HEK293 (cell line): ENCODE data around the gene TNFSF13B.

Experiments used
- CTCF ChIA-PET: fragments of 350-600 bp; formaldehyde crosslinking; extraction: SDS; loops from one replicate; lab custom pipeline; 2021; ENCODE audit warnings: antibody characterized with exemption; lab: Yijun Ruan, JAX
- POLR2A ChIA-PET: fragments of 300-600 bp; formaldehyde crosslinking; extraction: SDS; loops from one replicate; lab custom pipeline; 2020; ENCODE audit warnings: antibody characterized with exemption, inconsistent platforms; lab: Yijun Ruan, JAX
- H3K27ac ChIP-seq: fragments of 200-500 bp; sonication (Bioruptor generic); 2 replicates; pipeline ENCODE4 v1.5.1; 2014; ENCODE audit warnings: low read depth, low read length, control low read depth, inconsistent platforms; ENCODE audit errors: extremely low read depth
- H3K36me3 ChIP-seq, 2 experiments: fragments of 200-500 bp in 1 of 2; sonication (Bioruptor generic) in 1 of 2; 1 replicate in 1 of 2; 2 replicates in 1 of 2; pipeline ENCODE4 v1.5.1; 2014 to 2017; ENCODE audit warnings: inconsistent platforms in 2 of 2, low read length in 2 of 2; ENCODE audit not compliant: control insufficient read depth in 2 of 2, insufficient read depth in 1 of 2
- H3K4me1 ChIP-seq: fragments of 200-500 bp; sonication (Bioruptor generic); 2 replicates; pipeline ENCODE4 v1.5.1; 2014; ENCODE audit warnings: mild to moderate bottlenecking, low read length, inconsistent platforms; ENCODE audit not compliant: control insufficient read depth, insufficient read depth
- H3K4me3 ChIP-seq: 2 replicates; pipeline ENCODE4 v1.5.1; 2011; ENCODE audit warnings: low read depth, mild to moderate bottlenecking, control low read depth, low read length, moderate library complexity
- H3K9me3 ChIP-seq: fragments of 200-500 bp; sonication (Bioruptor generic); 2 replicates; pipeline ENCODE4 v1.5.1; 2014; ENCODE audit warnings: low read depth, low read length, inconsistent platforms; ENCODE audit not compliant: control insufficient read depth, insufficient read depth
- KLF7 ChIP-seq: fragments of 450-650 bp; formaldehyde crosslinking; IDR thresholded peaks from 2 replicates; pipeline ENCODE4 v1.5.1; 2016; ENCODE audit warnings: missing biosample characterization, missing genetic modification characterization, borderline replicate concordance
- KLF8 ChIP-seq: fragments of 450-650 bp; formaldehyde crosslinking; IDR thresholded peaks from 2 replicates; pipeline ENCODE4 v1.5.1; 2016; ENCODE audit warnings: missing biosample characterization, missing genetic modification characterization
- PATZ1 ChIP-seq: fragments of 450-650 bp; formaldehyde crosslinking; IDR thresholded peaks from 2 replicates; pipeline ENCODE4 v1.5.1; 2016; ENCODE audit warnings: missing biosample characterization, missing genetic modification characterization
- REPIN1 ChIP-seq: fragments of 450-650 bp; formaldehyde crosslinking; IDR thresholded peaks from 2 replicates; pipeline ENCODE4 v1.5.1; 2017; ENCODE audit warnings: missing biosample characterization, missing genetic modification characterization, low read depth
- SCRT2 ChIP-seq: fragments of 450-650 bp; formaldehyde crosslinking; IDR thresholded peaks from 2 replicates; pipeline ENCODE4 v1.5.1; 2016; ENCODE audit warnings: missing biosample characterization, missing genetic modification characterization
- SP3 ChIP-seq: fragments of 450-650 bp; formaldehyde crosslinking; IDR thresholded peaks from 2 replicates; pipeline ENCODE4 v1.5.1; 2016; ENCODE audit warnings: missing biosample characterization, missing genetic modification characterization
- ZBTB17 ChIP-seq: fragments of 450-650 bp; formaldehyde crosslinking; IDR thresholded peaks from 2 replicates; pipeline ENCODE4 v1.5.1; 2016; ENCODE audit warnings: missing biosample characterization, missing genetic modification characterization
- ZBTB8A ChIP-seq: fragments of 450-650 bp; formaldehyde crosslinking; IDR thresholded peaks from 2 replicates; pipeline ENCODE4 v1.5.1; 2016; ENCODE audit warnings: missing biosample characterization, missing genetic modification characterization
- ZFP3 ChIP-seq: fragments of 450-650 bp; formaldehyde crosslinking; IDR thresholded peaks from 2 replicates; pipeline ENCODE4 v1.5.1; 2016; ENCODE audit warnings: low read depth, missing biosample characterization, missing genetic modification characterization
- ZFP41 ChIP-seq: fragments of 450-650 bp; formaldehyde crosslinking; IDR thresholded peaks from 2 replicates; pipeline ENCODE4 v1.5.1; 2016; ENCODE audit warnings: missing biosample characterization, missing genetic modification characterization, borderline replicate concordance
- ZNF133 ChIP-seq: fragments of 450-650 bp; formaldehyde crosslinking; IDR thresholded peaks from 2 replicates; pipeline ENCODE4 v1.5.1; 2016; ENCODE audit warnings: missing biosample characterization, missing genetic modification characterization
- ZNF146 ChIP-seq: fragments of 450-650 bp; formaldehyde crosslinking; IDR thresholded peaks from 2 replicates; pipeline ENCODE4 v1.5.1; 2016; ENCODE audit warnings: missing biosample characterization, missing genetic modification characterization
- ZNF148 ChIP-seq: fragments of 450-650 bp; formaldehyde crosslinking; IDR thresholded peaks from 2 replicates; pipeline ENCODE4 v1.5.0; 2017; ENCODE audit warnings: missing biosample characterization, missing genetic modification characterization, borderline replicate concordance
- ZNF155 ChIP-seq: fragments of 450-650 bp; formaldehyde crosslinking; IDR thresholded peaks from 2 replicates; pipeline ENCODE4 v1.5.1; 2016; ENCODE audit warnings: missing biosample characterization, missing genetic modification characterization
- ZNF266 ChIP-seq: fragments of 450-650 bp; formaldehyde crosslinking; IDR thresholded peaks from 2 replicates; pipeline ENCODE4 v1.5.1; 2016; ENCODE audit warnings: missing biosample characterization, missing genetic modification characterization, low read depth
- ZNF274 ChIP-seq, 2 experiments: fragments of 200-500 bp in 1 of 2; fragments of 450-650 bp in 1 of 2; sonication (Bioruptor generic) in 1 of 2; formaldehyde crosslinking in 1 of 2; IDR thresholded peaks; 2 replicates each; pipeline versions ENCODE4 v1.5.1 to v1.6.1; 2014 to 2016; ENCODE audit warnings: borderline replicate concordance in 1 of 2, inconsistent platforms in 1 of 2, low read length in 1 of 2, missing biosample characterization in 1 of 2, missing genetic modification characterization in 1 of 2
- ZNF433 ChIP-seq: fragments of 450-650 bp; formaldehyde crosslinking; IDR thresholded peaks from 2 replicates; pipeline ENCODE4 v1.5.1; 2016; ENCODE audit warnings: missing biosample characterization, missing genetic modification characterization, low read depth
- ZNF610 ChIP-seq: fragments of 450-650 bp; formaldehyde crosslinking; IDR thresholded peaks from 2 replicates; pipeline ENCODE4 v1.5.1; 2016; ENCODE audit warnings: missing biosample characterization, missing genetic modification characterization, borderline replicate concordance
- ZNF624 ChIP-seq: fragments of 450-650 bp; formaldehyde crosslinking; IDR thresholded peaks from 2 replicates; pipeline ENCODE4 v1.5.1; 2017; ENCODE audit warnings: missing biosample characterization, missing genetic modification characterization
- ZNF660 ChIP-seq: fragments of 450-650 bp; IDR thresholded peaks from 2 replicates; pipeline ENCODE4 v1.5.1; 2018; ENCODE audit warnings: missing biosample characterization, mild to moderate bottlenecking, missing genetic modification characterization
- ZNF670 ChIP-seq: fragments of 450-650 bp; formaldehyde crosslinking; IDR thresholded peaks from 2 replicates; pipeline ENCODE4 v1.5.1; 2016; ENCODE audit warnings: missing biosample characterization, missing genetic modification characterization, low read depth
- ZNF76 ChIP-seq: fragments of 450-650 bp; formaldehyde crosslinking; IDR thresholded peaks from 2 replicates; pipeline ENCODE4; 2016; ENCODE audit warnings: low read depth, missing biosample characterization, missing genetic modification characterization, borderline replicate concordance
- ZNF776 ChIP-seq: fragments of 450-650 bp; formaldehyde crosslinking; IDR thresholded peaks from 2 replicates; pipeline ENCODE4 v1.5.0; 2017; ENCODE audit warnings: missing biosample characterization, missing genetic modification characterization, borderline replicate concordance
- ZNF791 ChIP-seq: fragments of 450-650 bp; formaldehyde crosslinking; IDR thresholded peaks from 2 replicates; pipeline ENCODE4 v1.5.1; 2016; ENCODE audit warnings: missing biosample characterization, missing genetic modification characterization
- ZNF830 ChIP-seq: fragments of 450-650 bp; IDR thresholded peaks from 2 replicates; pipeline ENCODE4 v1.5.0; 2018; ENCODE audit warnings: missing biosample characterization, missing genetic modification characterization, low read depth, mild to moderate bottlenecking, moderate library complexity
- ZNF843 ChIP-seq: fragments of 450-650 bp; formaldehyde crosslinking; IDR thresholded peaks from 2 replicates; pipeline ENCODE4 v1.5.1; 2016; ENCODE audit warnings: missing biosample characterization, missing genetic modification characterization
- ZSCAN16 ChIP-seq: fragments of 450-650 bp; formaldehyde crosslinking; IDR thresholded peaks from 2 replicates; pipeline ENCODE4 v1.5.1; 2016; ENCODE audit warnings: missing biosample characterization, missing genetic modification characterization

Gene TNFSF13B

GRCh38 chr13:108315273-108315672 lies 45.8 kb downstream of the TNFSF13B start:
- Histone ChIP-seq H3K9me3 (no peaks in the 10 kb centered on the region), H3K4me3 (no peak overlapping the region), H3K4me1 (no peaks in the 10 kb centered on the region), H3K27ac (no peak overlapping the region), H3K36me3 (no peaks in the 10 kb centered on the region)
- CTCF ChIA-PET: no interaction called here
- TF ChIP-seq ZNF776 (tag by site-specific recombination) (no peak), ZBTB17 (tag by site-specific recombination) (no peak)
- POLR2A ChIA-PET: no interaction called here

- no peaks in the 10 kb centered on the region for H3K9me3 ChIP-seq
- ChIA-PET CTCF (no interaction called here), POLR2A (no interaction called here)
- no peak overlapping the region for H3K27ac ChIP-seq
- TF ChIP-seq ZNF660 (tag by site-specific recombination) (no peak), ZNF148 (no peak), ZNF155 (tag by site-specific recombination) (no peak), ZFP41 (tag by site-specific recombination) (no peak), SP3 (no peak), PATZ1 (tag by site-specific recombination) (no peak), ZNF624 (tag by site-specific recombination) (no peak), ZNF266 (tag by site-specific recombination) (no peak), ZFP3 (no peak), ZSCAN16 (no peak), KLF7 (no peak)
- H3K36me3 ChIP-seq: no peaks in the 10 kb centered on the region
- no peaks in the 10 kb centered on the region for H3K4me1 ChIP-seq
- H3K4me3 ChIP-seq: no peak overlapping the region
Measured at GRCh38 chr13:108315991-108316390, 46.5 kb downstream of the TNFSF13B start.

GRCh38 chr13:108316413-108316812 lies 46.9 kb downstream of the TNFSF13B start:
- TF ChIP-seq ZNF433 (no peak), ZNF274 (IDR thresholded peaks at IDR 0.05; ENCODE audit: low read length) (no peak), ZNF274 (tag by site-specific recombination; IDR thresholded peaks at IDR 0.05; ENCODE audit: borderline replicate concordance) (no peak), ZNF791 (tag by site-specific recombination) (no peak), REPIN1 (no peak), ZNF146 (no peak), ZNF830 (no peak), ZNF133 (no peak), ZNF670 (no peak), ZNF76 (tag by site-specific recombination) (no peak), KLF8 (no peak), SCRT2 (tag by site-specific recombination) (no peak), ZNF843 (tag by site-specific recombination) (no peak), ZBTB8A (no peak), ZNF610 (tag by site-specific recombination) (no peak)
- TF ChIP-seq, all 188 proteins: peak for 0
- Histone ChIP-seq H3K36me3 (no peaks in the 10 kb centered on the region), H3K27ac (no peak overlapping the region), H3K9me3 (no peaks in the 10 kb centered on the region), H3K4me3 (no peak overlapping the region), H3K4me1 (no peaks in the 10 kb centered on the region)
- ChIA-PET POLR2A (no interaction called here), CTCF (no interaction called here)
